ENCODE measurements around the gene ZDHHC3. TPM values are rescaled to one million over a fixed set of nuclear protein-coding genes. Genes with fewer than 3 reads are reported as not detected.

ZDHHC3 gene
- polyA plus RNA-seq, 4 donors: 81.7 to 97.9 (median 84.8) TPM

- no peak for DNase-seq (ENCODE audit: low read depth in 4 of 4, low spot score in 3 of 4)
Observed at GRCh38 chr3:44930911-44931310, 45.1 kb downstream of the ZDHHC3 start.

- DNase-seq (ENCODE audit: low read depth in 4 of 4, low spot score in 3 of 4): no peak
Observed at GRCh38 chr3:44929782-44930181, 46.2 kb downstream of the ZDHHC3 start.

GRCh38 chr3:44927371-44927770, 48.6 kb downstream of the ZDHHC3 start:
- no peak for DNase-seq (ENCODE audit: low read depth in 4 of 4, low spot score in 3 of 4)

- no peak for DNase-seq (ENCODE audit: low read depth in 4 of 4, low spot score in 3 of 4)
Observed at GRCh38 chr3:44926921-44927320, 49.1 kb downstream of the ZDHHC3 start.

DNA sequence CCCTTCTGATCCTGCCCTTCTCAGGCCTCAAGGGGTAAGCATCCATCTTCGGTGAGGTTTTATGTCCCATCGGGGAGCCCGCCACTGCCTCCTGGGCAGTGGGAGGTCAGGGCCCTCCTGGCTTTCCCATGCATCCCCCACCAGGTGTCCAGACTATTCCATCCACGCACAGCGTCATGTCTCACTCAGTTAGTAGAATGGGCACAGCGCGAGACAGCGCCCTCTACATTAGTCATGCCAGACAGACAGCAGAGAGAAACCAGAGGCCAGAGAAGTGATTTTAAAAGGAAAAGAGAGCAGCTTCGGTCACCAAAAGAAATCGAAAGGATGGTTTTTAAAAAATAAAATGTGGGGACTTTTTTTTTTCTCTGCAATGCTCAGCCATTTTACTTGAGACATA, 49.8 kb downstream of the ZDHHC3 start:
- DNase-seq (ENCODE audit: low read depth in 4 of 4, low spot score in 3 of 4): no peak

DNA sequence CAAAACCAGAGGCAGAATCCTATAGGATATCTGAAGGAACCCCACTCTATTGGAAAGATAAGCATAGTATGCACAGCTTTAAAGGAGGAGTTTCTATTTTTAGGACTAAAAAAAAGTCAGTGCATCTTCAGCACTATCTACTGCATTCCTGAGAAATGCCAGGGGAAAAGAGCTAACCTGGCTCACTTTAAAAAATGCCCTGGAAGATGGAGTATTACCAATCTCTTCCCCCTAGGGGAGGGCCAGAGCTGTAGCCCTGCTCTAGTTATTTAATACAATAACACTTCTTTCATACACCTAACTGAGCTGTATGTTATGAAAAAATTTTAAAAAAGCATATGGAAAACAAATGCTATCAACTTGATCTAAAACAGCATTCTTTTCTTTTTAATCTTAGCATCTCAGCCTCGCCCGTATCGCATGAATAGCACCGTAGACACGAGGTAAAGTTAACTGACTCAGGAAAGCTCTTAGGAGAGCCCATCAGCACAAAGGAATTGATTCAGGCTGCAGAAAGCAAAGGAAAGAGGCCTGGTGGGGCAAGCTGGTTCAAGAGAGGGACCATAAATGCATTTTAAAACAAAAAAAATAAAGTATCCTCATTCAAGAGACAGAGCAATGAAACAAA, 51.4 kb downstream of the ZDHHC3 start:
- no peak for DNase-seq (ENCODE audit: low read depth in 4 of 4, low spot score in 3 of 4)

GRCh38 chr3:44923632-44924456, 52.1 kb downstream of the ZDHHC3 start:
- no peak for DNase-seq (ENCODE audit: low read depth in 4 of 4, low spot score in 3 of 4)

DNA sequence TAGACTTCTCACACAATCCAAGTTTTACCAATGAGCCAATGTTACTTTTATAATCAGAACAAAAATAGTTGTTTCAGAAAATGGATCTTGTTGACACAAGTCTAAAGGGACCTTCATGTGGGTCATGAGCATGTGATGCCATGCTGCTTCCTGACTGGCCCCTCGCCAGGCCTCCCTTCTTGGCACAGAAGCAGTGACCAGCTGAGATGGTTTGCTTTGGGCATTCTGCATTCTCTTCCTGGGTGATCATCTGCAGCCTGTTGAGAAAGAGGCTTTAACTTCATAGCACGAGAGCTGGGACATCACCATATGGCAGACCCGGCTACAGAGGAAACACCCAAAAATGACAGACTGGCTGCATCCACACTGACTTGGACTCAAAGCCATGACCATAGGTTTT, 55.9 kb downstream of the ZDHHC3 start:
- DNase-seq (ENCODE audit: low read depth in 4 of 4, low spot score in 3 of 4): no peak

DNA sequence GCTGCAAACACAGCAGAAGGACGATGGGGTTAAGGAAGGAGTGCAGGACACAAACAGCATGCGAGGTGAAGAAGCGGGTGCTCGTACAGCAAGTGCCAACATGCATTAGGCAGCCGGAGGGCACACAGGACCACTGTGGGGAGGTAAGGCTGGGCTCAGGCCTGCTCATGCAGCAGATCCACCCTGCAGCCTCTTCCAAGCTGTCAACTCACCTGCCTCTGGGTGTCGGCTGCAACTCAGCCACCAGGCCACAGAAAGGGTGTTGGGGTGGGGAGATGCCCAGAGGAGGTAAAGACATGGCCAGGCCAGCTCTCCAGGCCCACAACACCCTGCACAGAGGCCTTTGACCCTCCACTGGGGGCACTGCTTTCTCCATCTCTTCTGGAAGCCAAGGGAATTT, 57.4 kb downstream of the ZDHHC3 start:
- DNase-seq (ENCODE audit: low read depth in 4 of 4, low spot score in 3 of 4): no peak

GRCh38 chr3:44918087-44918486, 57.9 kb downstream of the ZDHHC3 start:
- DNase-seq (ENCODE audit: low read depth in 4 of 4, low spot score in 3 of 4): no peak

- no peak for DNase-seq (ENCODE audit: low read depth in 4 of 4, low spot score in 3 of 4)
Observed at GRCh38 chr3:44915702-44916438, 60.1 kb downstream of the ZDHHC3 start.

DNA sequence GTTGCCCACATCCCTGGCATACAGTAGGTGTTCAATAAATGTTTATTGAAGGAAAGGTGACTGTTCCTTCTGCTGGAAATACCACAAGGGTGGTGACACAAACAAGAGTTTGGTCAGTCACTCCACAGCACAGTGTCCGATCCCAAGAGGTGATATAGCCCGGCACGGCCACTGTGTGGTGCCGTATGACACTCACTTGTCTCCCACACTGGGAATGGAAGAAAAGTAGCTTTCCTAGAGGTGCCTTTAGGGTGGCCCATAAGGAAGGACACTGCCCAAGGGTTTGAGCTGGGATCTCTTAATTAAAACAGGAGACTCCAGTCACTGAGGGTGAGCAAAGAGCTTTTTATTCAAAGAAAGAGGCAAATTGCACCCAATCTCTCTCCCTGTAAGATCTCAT, 61.0 kb downstream of the ZDHHC3 start:
- DNase-seq (ENCODE audit: low read depth in 4 of 4, low spot score in 3 of 4): no peak

- DNase-seq (ENCODE audit: low read depth in 4 of 4, low spot score in 3 of 4): peak in 2 of 4 donors; percentile 12 to 36
Observed at GRCh38 chr3:44913868-44914468, 62.0 kb downstream of the ZDHHC3 start.

DNA sequence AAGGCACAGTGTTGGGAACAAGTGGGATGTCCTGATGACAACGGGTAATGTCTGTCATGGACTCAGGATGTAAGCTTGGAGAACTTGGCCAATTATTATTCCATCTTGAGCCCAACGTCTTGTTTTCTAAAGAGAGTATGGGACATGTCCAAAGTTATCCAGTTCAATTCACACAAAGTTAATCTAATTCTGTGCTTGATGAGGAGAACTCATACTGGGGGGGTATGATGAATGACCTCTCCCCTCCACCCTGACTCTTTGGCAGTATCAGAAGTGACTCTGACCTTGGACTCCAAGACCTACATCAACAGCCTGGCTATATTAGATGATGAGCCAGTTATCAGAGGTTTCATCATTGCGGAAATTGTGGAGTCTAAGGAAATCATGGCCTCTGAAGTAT, 65.3 kb downstream of the ZDHHC3 start:
- DNase-seq (ENCODE audit: low read depth in 4 of 4, low spot score in 3 of 4): no peak

DNA sequence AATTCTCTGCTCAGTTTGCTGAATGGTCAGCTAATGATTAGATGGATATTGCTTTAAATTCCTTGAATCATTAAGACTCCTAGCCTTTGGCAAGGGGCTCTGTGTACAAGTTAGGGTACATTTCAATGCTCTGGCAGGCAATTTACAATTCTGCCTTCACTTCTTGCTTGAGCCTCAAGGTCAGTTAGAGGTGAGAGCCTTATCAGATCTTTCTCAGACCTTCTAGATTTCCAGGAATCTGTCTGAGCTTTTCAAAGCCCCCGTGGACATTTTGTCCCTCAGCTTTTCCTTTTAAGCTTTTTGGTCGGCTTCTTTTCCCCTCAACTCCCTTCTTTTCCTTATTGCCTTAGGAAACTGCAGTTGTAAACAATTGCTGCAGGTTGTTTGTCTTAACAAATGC, 66.9 kb downstream of the ZDHHC3 start:
- no peak for DNase-seq (ENCODE audit: low read depth in 4 of 4, low spot score in 3 of 4)

GRCh38 chr3:44907612-44908011, 68.4 kb downstream of the ZDHHC3 start:
- no peak for DNase-seq (ENCODE audit: low read depth in 4 of 4, low spot score in 3 of 4)

GRCh38 chr3:44906997-44907396, 69.0 kb downstream of the ZDHHC3 start:
- no peak for DNase-seq (ENCODE audit: low read depth in 4 of 4, low spot score in 3 of 4)

- no peak for DNase-seq (ENCODE audit: low read depth in 4 of 4, low spot score in 3 of 4)
Observed at GRCh38 chr3:44905446-44906157, 70.4 kb downstream of the ZDHHC3 start.

DNA sequence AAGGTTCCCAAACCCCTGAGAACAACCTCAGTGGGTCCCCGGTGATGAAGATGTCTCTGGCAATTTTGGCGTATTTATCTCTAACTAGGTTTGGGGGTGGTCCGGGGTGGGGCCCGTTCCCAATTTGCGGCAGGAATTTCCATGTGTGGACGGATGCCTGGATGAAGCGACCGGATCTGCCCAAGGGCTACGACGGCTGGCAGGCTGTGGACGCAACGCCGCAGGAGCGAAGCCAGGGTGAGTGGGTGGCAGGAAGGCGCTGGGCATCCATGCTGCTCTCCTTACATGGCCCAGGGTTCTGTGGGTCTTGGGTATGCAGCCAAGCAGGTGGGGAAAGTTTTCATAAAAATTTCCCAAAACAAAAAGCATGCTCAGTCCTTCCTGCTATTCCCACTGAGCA, 72.2 kb downstream of the ZDHHC3 start:
- DNase-seq (ENCODE audit: low read depth in 4 of 4, low spot score in 3 of 4): no peak

- no peak for DNase-seq (ENCODE audit: low read depth in 4 of 4, low spot score in 3 of 4)
Observed at GRCh38 chr3:44903314-44903713, 72.7 kb downstream of the ZDHHC3 start.

GRCh38 chr3:44902628-44903027, 73.3 kb downstream of the ZDHHC3 start:
- no peak for DNase-seq (ENCODE audit: low read depth in 4 of 4, low spot score in 3 of 4)

Data from left renal pelvis (tissue), 4 donors.